ENCODE data around the gene HP. TPM values are rescaled to one million over a fixed set of nuclear protein-coding genes. Genes with fewer than 3 reads are reported as not detected.

HP gene
- total RNA-seq, 5 donors from 2014 or later (not counting 1 experiment from before 2014, with no cell fraction given): 11.3 to 18.3 (median 12.4) TPM; not detected in 2

DNA sequence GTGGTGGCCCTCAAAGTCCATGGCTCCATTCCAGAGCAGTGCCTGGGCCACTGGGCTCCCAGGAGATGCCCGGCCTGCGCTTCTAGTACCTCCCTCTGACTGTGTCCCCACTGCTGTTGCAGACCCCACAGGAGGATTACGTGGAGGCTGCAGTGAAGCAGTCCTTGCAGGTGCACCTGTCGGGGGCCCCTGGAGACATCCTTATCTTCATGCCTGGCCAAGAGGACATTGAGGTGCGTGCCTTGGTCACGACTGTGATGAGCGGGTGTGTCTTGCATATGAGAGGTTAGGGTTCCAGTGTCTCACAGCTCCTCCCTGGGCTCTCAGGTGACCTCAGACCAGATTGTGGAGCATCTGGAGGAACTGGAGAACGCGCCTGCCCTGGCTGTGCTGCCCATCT lies 50.6 kb downstream of the HP start:
- no peaks in the 10 kb centered on the region for H3K27me3 ChIP-seq (replicated peaks in 1 of 2; ENCODE audit: control insufficient read depth in 2 of 2, extremely low read depth in 1 of 2, insufficient read depth in 2 of 2, low read length in 1 of 2)
- no peak overlapping the region for H3K27ac ChIP-seq (ENCODE audit: low read length)
- Mint-ChIP-seq H3K9me3 (no peaks in the 10 kb centered on the region), H3K36me3 (peaks cover 84% of the 10 kb centered on the region), H3K27ac (no peak overlapping the region), H3K4me1 (no peaks in the 10 kb centered on the region), H3K27me3 (no peaks in the 10 kb centered on the region), H3K4me3 (no peak overlapping the region)
- no peaks in the 10 kb centered on the region for H3K9me3 ChIP-seq
- no peaks in the 10 kb centered on the region for H3K4me1 ChIP-seq (ENCODE audit: control insufficient read depth in 1 of 2, extremely low read depth in 1 of 2, insufficient read depth in 2 of 2, low read length in 2 of 2)
- ATAC-seq (replicated peaks in 1 of 4) (no peak), DNase-seq (no peak)
- H3K36me3 ChIP-seq (ENCODE audit: control insufficient read depth in 2 of 2, extremely low read depth in 1 of 2, insufficient read depth in 1 of 2, low read length in 1 of 2): peaks cover 51 to 98% of the 10 kb centered on the region in 2 donors
- WGBS (ENCODE audit: insufficient coverage): 99% methylated on average over 7 of the region's 9 CpGs
- POLR2A ChIA-PET: no interaction called here
- CTCF ChIA-PET: no interaction called here
- no peak overlapping the region for H3K4me3 ChIP-seq (ENCODE audit: control insufficient read depth in 1 of 2, extremely low read depth in 1 of 2, low read length in 1 of 2)

DNA sequence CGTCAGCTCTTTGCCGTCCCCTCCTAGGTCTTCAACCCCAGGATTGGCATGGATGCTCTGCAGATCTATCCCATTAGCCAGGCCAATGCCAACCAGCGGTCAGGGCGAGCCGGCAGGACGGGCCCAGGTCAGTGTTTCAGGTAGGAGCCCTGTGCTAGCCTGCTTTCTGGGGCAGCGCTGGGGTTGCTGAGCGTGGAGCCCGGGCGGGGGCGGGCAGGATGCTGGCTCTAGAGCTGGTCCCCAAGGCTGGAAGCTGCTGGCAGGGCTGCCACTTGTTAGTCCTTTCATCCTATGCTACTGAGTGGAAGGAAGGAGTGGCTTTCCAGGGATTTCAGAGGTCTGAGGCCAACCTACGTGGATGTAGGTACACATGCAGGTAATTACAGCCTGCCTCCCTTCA lies 51.7 kb downstream of the HP start:
- H3K4me1 Mint-ChIP-seq: no peaks in the 10 kb centered on the region
- peaks cover 47 to 98% of the 10 kb centered on the region in 2 donors for H3K36me3 ChIP-seq (ENCODE audit: control insufficient read depth in 2 of 2, extremely low read depth in 1 of 2, insufficient read depth in 1 of 2, low read length in 1 of 2)
- CTCF ChIA-PET: interaction anchor here in 1 of 2 donors (0.6 kb wide), 1 partner anchor 10 kb away, joined by 3 read pairs; no protein-coding TSS in a partner anchor
- POLR2A ChIA-PET: interaction anchor here in 1 of 2 donors (0.6 kb wide), 1 partner anchor 817 kb away, joined by 3 read pairs; the partner anchor contains the start of gene CMTR2
- WGBS (ENCODE audit: insufficient coverage): 99% methylated on average over 6 of the region's 12 CpGs
- ATAC-seq (replicated peaks in 1 of 4) (no peak), DNase-seq (no peak)
- H3K9me3 Mint-ChIP-seq: no peaks in the 10 kb centered on the region
- H3K4me1 ChIP-seq (ENCODE audit: control insufficient read depth in 1 of 2, extremely low read depth in 1 of 2, insufficient read depth in 2 of 2, low read length in 2 of 2): no peaks in the 10 kb centered on the region
- no peaks in the 10 kb centered on the region for H3K27me3 ChIP-seq (replicated peaks in 1 of 2; ENCODE audit: control insufficient read depth in 2 of 2, extremely low read depth in 1 of 2, insufficient read depth in 2 of 2, low read length in 1 of 2)
- peaks cover 90% of the 10 kb centered on the region for H3K36me3 Mint-ChIP-seq
- H3K27me3 Mint-ChIP-seq: no peaks in the 10 kb centered on the region
- H3K27ac Mint-ChIP-seq: no peak overlapping the region
- no peak overlapping the region for H3K27ac ChIP-seq (ENCODE audit: low read length)
- H3K9me3 ChIP-seq: no peaks in the 10 kb centered on the region
- no peak overlapping the region for H3K4me3 ChIP-seq (ENCODE audit: control insufficient read depth in 1 of 2, extremely low read depth in 1 of 2, low read length in 1 of 2)
- no peak overlapping the region for H3K4me3 Mint-ChIP-seq

DNA sequence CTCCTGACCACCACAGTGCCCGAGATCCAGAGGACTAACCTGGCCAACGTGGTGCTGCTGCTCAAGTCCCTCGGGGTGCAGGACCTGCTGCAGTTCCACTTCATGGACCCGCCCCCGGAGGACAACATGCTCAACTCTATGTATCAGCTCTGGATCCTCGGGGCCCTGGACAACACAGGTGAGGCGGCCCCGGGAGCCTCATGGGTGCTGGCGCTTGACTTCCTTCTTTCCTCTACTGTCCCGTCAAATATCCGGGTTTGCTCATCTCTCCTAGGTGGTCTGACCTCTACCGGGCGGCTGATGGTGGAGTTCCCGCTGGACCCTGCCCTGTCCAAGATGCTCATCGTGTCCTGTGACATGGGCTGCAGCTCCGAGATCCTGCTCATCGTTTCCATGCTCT lies 53.1 kb downstream of the HP start:
- Histone ChIP-seq H3K27me3 (replicated peaks in 1 of 2; ENCODE audit: control insufficient read depth in 2 of 2, extremely low read depth in 1 of 2, insufficient read depth in 2 of 2, low read length in 1 of 2) (no peaks in the 10 kb centered on the region), H3K27ac (ENCODE audit: low read length) (no peak overlapping the region), H3K4me3 (ENCODE audit: control insufficient read depth in 1 of 2, extremely low read depth in 1 of 2, low read length in 1 of 2) (no peak overlapping the region), H3K9me3 (no peaks in the 10 kb centered on the region), H3K36me3 (ENCODE audit: control insufficient read depth in 2 of 2, extremely low read depth in 1 of 2, insufficient read depth in 1 of 2, low read length in 1 of 2) (peaks cover 51 to 98% of the 10 kb centered on the region in 2 donors), H3K4me1 (ENCODE audit: control insufficient read depth in 1 of 2, extremely low read depth in 1 of 2, insufficient read depth in 2 of 2, low read length in 2 of 2) (no peaks in the 10 kb centered on the region)
- Mint-ChIP-seq H3K4me3 (no peak overlapping the region), H3K27me3 (no peaks in the 10 kb centered on the region), H3K36me3 (peaks cover 90% of the 10 kb centered on the region), H3K9me3 (no peaks in the 10 kb centered on the region), H3K4me1 (no peaks in the 10 kb centered on the region), H3K27ac (no peak overlapping the region)
- ChIA-PET CTCF (no interaction called here), POLR2A (interaction anchor here in 1 of 2 donors (0.6 kb wide), 1 partner anchor 284 kb away, joined by 3 read pairs; no protein-coding TSS in a partner anchor)
- WGBS (ENCODE audit: insufficient coverage): 98% methylated on average over 17 of the region's 17 CpGs
- no peak for DNase-seq
- ATAC-seq (replicated peaks in 1 of 4): no peak

DNA sequence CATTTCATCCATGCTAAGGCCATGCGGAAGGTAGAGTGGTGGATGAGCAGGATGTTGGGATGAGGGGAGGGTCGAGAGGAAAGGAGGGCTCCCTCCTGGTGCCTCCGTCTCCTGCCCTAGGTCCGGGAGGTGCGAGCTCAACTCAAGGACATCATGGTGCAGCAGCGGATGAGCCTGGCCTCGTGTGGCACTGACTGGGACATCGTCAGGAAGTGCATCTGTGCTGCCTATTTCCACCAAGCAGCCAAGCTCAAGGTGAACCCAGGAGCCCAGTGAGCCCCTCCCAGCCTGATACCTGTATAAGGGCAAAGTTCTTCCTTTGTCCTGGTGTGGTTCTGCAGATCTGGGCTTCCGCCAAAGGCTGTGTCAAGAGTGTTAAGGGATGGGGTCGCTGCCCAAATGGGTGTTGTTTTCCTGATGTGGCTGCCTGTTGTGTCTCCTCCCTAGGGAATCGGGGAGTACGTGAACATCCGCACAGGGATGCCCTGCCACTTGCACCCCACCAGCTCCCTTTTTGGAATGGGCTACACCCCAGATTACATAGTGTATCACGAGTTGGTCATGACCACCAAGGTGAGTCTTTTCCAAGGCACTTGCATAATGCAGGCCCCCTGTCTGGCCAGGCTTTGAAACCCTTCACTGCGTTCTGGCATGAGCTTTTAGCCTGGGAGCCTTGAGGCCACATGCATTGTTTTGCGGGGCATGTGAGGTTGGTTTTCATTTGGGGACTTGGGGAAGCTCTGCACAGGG lies 54.2 kb downstream of the HP start:
- Histone ChIP-seq H3K36me3 (ENCODE audit: control insufficient read depth in 2 of 2, extremely low read depth in 1 of 2, insufficient read depth in 1 of 2, low read length in 1 of 2) (peaks cover 47 to 89% of the 10 kb centered on the region in 2 donors), H3K4me3 (ENCODE audit: control insufficient read depth in 1 of 2, extremely low read depth in 1 of 2, low read length in 1 of 2) (no peak overlapping the region), H3K27me3 (replicated peaks in 1 of 2; ENCODE audit: control insufficient read depth in 2 of 2, extremely low read depth in 1 of 2, insufficient read depth in 2 of 2, low read length in 1 of 2) (no peaks in the 10 kb centered on the region), H3K27ac (ENCODE audit: low read length) (no peak overlapping the region), H3K4me1 (ENCODE audit: control insufficient read depth in 1 of 2, extremely low read depth in 1 of 2, insufficient read depth in 2 of 2, low read length in 2 of 2) (no peaks in the 10 kb centered on the region), H3K9me3 (no peaks in the 10 kb centered on the region)
- H3K27me3 Mint-ChIP-seq: no peaks in the 10 kb centered on the region
- peaks cover 89% of the 10 kb centered on the region for H3K36me3 Mint-ChIP-seq
- H3K4me1 Mint-ChIP-seq: no peaks in the 10 kb centered on the region
- no peak for DNase-seq
- H3K27ac Mint-ChIP-seq: no peak overlapping the region
- ATAC-seq (replicated peaks in 1 of 4): no peak
- POLR2A ChIA-PET: no interaction called here
- 94% methylated on average over 15 of the region's 16 CpGs for WGBS (ENCODE audit: insufficient coverage)
- no peaks in the 10 kb centered on the region for H3K9me3 Mint-ChIP-seq
- no peak overlapping the region for H3K4me3 Mint-ChIP-seq
- CTCF ChIA-PET: no interaction called here

DNA sequence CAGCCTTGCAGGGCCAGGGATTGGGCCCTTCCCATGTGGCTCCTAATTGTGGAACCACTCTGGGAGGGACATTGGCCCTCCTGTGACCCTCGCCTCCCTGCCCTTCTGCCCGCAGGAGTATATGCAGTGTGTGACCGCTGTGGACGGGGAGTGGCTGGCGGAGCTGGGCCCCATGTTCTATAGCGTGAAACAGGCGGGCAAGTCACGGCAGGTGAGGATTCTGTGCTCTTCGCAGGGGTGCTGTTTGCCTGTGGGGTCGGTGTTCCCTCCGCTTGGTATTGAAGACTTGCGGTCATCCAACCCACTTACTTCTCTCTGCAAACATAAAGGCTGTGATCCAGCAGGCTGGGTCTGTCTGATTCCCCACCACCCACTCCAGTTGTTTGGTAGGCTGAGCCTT lies 55.0 kb downstream of the HP start:
- H3K27ac Mint-ChIP-seq: no peak overlapping the region
- H3K27ac ChIP-seq (ENCODE audit: low read length): no peak overlapping the region
- H3K4me3 Mint-ChIP-seq: no peak overlapping the region
- H3K27me3 ChIP-seq (replicated peaks in 1 of 2; ENCODE audit: control insufficient read depth in 2 of 2, extremely low read depth in 1 of 2, insufficient read depth in 2 of 2, low read length in 1 of 2): no peaks in the 10 kb centered on the region
- no peaks in the 10 kb centered on the region for H3K4me1 Mint-ChIP-seq
- no peak for ATAC-seq (replicated peaks in 1 of 4)
- H3K9me3 ChIP-seq: no peaks in the 10 kb centered on the region
- peaks cover 84% of the 10 kb centered on the region for H3K36me3 Mint-ChIP-seq
- H3K36me3 ChIP-seq (ENCODE audit: control insufficient read depth in 2 of 2, extremely low read depth in 1 of 2, insufficient read depth in 1 of 2, low read length in 1 of 2): peaks cover 41 to 82% of the 10 kb centered on the region in 2 donors
- DNase-seq: no peak
- H3K27me3 Mint-ChIP-seq: no peaks in the 10 kb centered on the region
- no peaks in the 10 kb centered on the region for H3K9me3 Mint-ChIP-seq
- POLR2A ChIA-PET: no interaction called here
- CTCF ChIA-PET: no interaction called here
- H3K4me3 ChIP-seq (ENCODE audit: control insufficient read depth in 1 of 2, extremely low read depth in 1 of 2, low read length in 1 of 2): no peak overlapping the region
- H3K4me1 ChIP-seq (ENCODE audit: control insufficient read depth in 1 of 2, extremely low read depth in 1 of 2, insufficient read depth in 2 of 2, low read length in 2 of 2): no peaks in the 10 kb centered on the region
- 99% methylated on average over 8 of the region's 12 CpGs for WGBS (ENCODE audit: insufficient coverage)

DNA sequence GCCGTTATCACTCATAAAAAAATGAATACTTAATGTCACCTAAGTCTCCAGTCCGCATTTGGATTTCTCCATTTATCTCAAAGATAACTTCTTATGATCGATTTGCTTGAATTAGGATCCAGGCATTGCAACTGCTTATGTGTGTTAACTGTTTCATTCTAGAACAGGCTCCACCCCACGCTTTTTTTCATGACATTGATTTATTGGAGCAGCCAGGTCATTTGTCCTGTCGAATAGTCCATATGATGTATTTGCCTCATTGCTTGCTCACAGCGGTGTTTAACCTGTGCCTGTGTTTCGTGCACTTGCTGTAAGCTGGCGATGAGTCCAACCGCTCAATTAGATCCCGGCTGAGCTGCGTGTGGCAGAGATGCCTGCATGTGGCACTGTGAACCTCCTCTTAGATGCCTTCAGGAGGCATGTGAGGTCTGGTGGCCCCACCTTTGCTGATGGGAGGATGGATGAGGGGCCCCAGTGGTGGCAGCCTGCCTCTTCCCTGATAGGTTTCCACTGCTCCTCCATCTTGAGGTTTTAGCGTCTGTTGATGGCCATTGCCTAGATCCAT lies 55.7 kb downstream of the HP start:
- Mint-ChIP-seq H3K27me3 (no peaks in the 10 kb centered on the region), H3K36me3 (peaks cover 79% of the 10 kb centered on the region), H3K27ac (no peak overlapping the region), H3K4me3 (no peak overlapping the region), H3K9me3 (no peaks in the 10 kb centered on the region), H3K4me1 (no peaks in the 10 kb centered on the region)
- CTCF ChIA-PET: no interaction called here
- DNase-seq: no peak
- H3K4me1 ChIP-seq (ENCODE audit: control insufficient read depth in 1 of 2, extremely low read depth in 1 of 2, insufficient read depth in 2 of 2, low read length in 2 of 2): no peaks in the 10 kb centered on the region
- no peaks in the 10 kb centered on the region for H3K27me3 ChIP-seq (replicated peaks in 1 of 2; ENCODE audit: control insufficient read depth in 2 of 2, extremely low read depth in 1 of 2, insufficient read depth in 2 of 2, low read length in 1 of 2)
- WGBS (ENCODE audit: insufficient coverage): 100% methylated on average over 10 of the region's 12 CpGs
- POLR2A ChIA-PET: no interaction called here
- H3K27ac ChIP-seq (ENCODE audit: low read length): no peak overlapping the region
- no peak for ATAC-seq (replicated peaks in 1 of 4)
- H3K36me3 ChIP-seq (ENCODE audit: control insufficient read depth in 2 of 2, extremely low read depth in 1 of 2, insufficient read depth in 1 of 2, low read length in 1 of 2): peaks cover 38 to 74% of the 10 kb centered on the region in 2 donors
- H3K4me3 ChIP-seq (ENCODE audit: control insufficient read depth in 1 of 2, extremely low read depth in 1 of 2, low read length in 1 of 2): no peak overlapping the region
- no peaks in the 10 kb centered on the region for H3K9me3 ChIP-seq
